ENCODE measurements around the gene KCTD11. TPM values are rescaled to one million over a fixed set of nuclear protein-coding genes. Genes with fewer than 3 reads are reported as not detected.

The KCTD11 gene
- total RNA-seq, 4 donors from 2014 or later, result 6.6 to 20.4 (median 18.7) TPM

- no peaks in the 10 kb centered on the region for H3K27me3 ChIP-seq
- H3K27ac ChIP-seq, result peak within 1 kb of the TSS; percentile 72 to 93 (median 92)
- peak; percentile 86 to 89 for DNase-seq
- 1 to 5% methylated on average over 12 to 15 of the region's 71 CpGs for WGBS, 2 donors
- H3K36me3 ChIP-seq, result peaks cover 0 to 5% of the 10 kb centered on the region in 2 donors
- H3K4me1 ChIP-seq, result peaks cover 11 to 18% of the 10 kb centered on the region in 2 donors
- H3K9me3 ChIP-seq, result no peaks in the 10 kb centered on the region
- peak within 1 kb of the TSS; percentile 65 to 79 (median 67) for H3K4me3 ChIP-seq (replicated peaks in 1 of 3)
- peak in 1 of 2 donors; percentile 91 for TF ChIP-seq POLR2A (IDR thresholded peaks at IDR 0.05)
- peak in 5 of 6 experiments; percentile 20 to 46 (median 41) for TF ChIP-seq CTCF (IDR thresholded peaks at IDR 0.05)
- intact Hi-C loops (cut with DNase I), result no loop called here
Measured at GRCh38 chr17:7394452-7395191, 42.7 kb downstream of the KCTD11 start, which contains the start of gene PLSCR3. Gene PLSCR3, minus strand, starts transcription at chr17:7394525. Its CDS starts 415 bp downstream, at chr17:7394110.

GRCh38 chr17:7396147-7396546 lies 44.2 kb downstream of the KCTD11 start:
- intact Hi-C loops (cut with DNase I), result no loop called here
- H3K27ac ChIP-seq, result no peak overlapping the region
- WGBS, 2 donors, result 90 to 98% methylated on average over 4 of the region's 4 CpGs
- no peak overlapping the region for H3K4me3 ChIP-seq (replicated peaks in 1 of 3)
- no peaks in the 10 kb centered on the region for H3K9me3 ChIP-seq
- no peaks in the 10 kb centered on the region for H3K36me3 ChIP-seq
- TF ChIP-seq POLR2A (IDR thresholded peaks at IDR 0.05) (no peak), CTCF (IDR thresholded peaks at IDR 0.05) (no peak)
- H3K27me3 ChIP-seq, result no peaks in the 10 kb centered on the region
- DNase-seq, result no peak
- peaks cover 11 to 18% of the 10 kb centered on the region in 2 donors for H3K4me1 ChIP-seq

- H3K4me3 ChIP-seq (replicated peaks in 1 of 3), result no peak overlapping the region
- no peak for TF ChIP-seq CTCF (IDR thresholded peaks at IDR 0.05)
- no peak for TF ChIP-seq POLR2A (IDR thresholded peaks at IDR 0.05)
- intact Hi-C loops (cut with DNase I), result no loop called here
- H3K36me3 ChIP-seq, result no peaks in the 10 kb centered on the region
- H3K27me3 ChIP-seq, result no peaks in the 10 kb centered on the region
- no peaks in the 10 kb centered on the region for H3K9me3 ChIP-seq
- peaks cover 16 to 22% of the 10 kb centered on the region in 2 donors for H3K4me1 ChIP-seq
- no peak overlapping the region for H3K27ac ChIP-seq
- 82 to 87% methylated on average over 2 of the region's 2 CpGs for WGBS, 2 donors
- DNase-seq, result no peak
Measured at GRCh38 chr17:7398612-7399011, 46.6 kb downstream of the KCTD11 start.

GRCh38 chr17:7403043-7403726 lies 51.2 kb downstream of the KCTD11 start:
- intact Hi-C loops (cut with DNase I), result no loop called here
- Histone ChIP-seq H3K4me1 (peaks cover 9 to 19% of the 10 kb centered on the region in 2 donors), H3K27ac (peak overlapping the region; percentile 81 to 84 (median 81)), H3K4me3 (replicated peaks in 1 of 3) (peak overlapping the region in 2 of 3 donors; percentile 59 to 64), H3K9me3 (no peaks in the 10 kb centered on the region), H3K36me3 (no peaks in the 10 kb centered on the region), H3K27me3 (no peaks in the 10 kb centered on the region)
- WGBS, 2 donors, result 11 to 15% methylated on average over 14 to 16 of the region's 16 CpGs
- TF ChIP-seq CTCF (IDR thresholded peaks at IDR 0.05) (no peak), POLR2A (IDR thresholded peaks at IDR 0.05) (no peak)
- no peak for DNase-seq

GRCh38 chr17:7403727-7403976 lies 51.7 kb downstream of the KCTD11 start:
- peak overlapping the region; percentile 81 to 84 (median 81) for H3K27ac ChIP-seq
- WGBS, 2 donors, result 0% methylated on average over 4 to 11 of the region's 13 CpGs
- no peaks in the 10 kb centered on the region for H3K27me3 ChIP-seq
- no peaks in the 10 kb centered on the region for H3K36me3 ChIP-seq
- no peak for TF ChIP-seq POLR2A (IDR thresholded peaks at IDR 0.05)
- TF ChIP-seq CTCF (IDR thresholded peaks at IDR 0.05), result no peak
- H3K4me1 ChIP-seq, result peaks cover 9 to 19% of the 10 kb centered on the region in 2 donors
- no peak for DNase-seq
- H3K9me3 ChIP-seq, result no peaks in the 10 kb centered on the region
- intact Hi-C loops (cut with DNase I), result no loop called here
- H3K4me3 ChIP-seq (replicated peaks in 1 of 3), result peak overlapping the region in 2 of 3 donors; percentile 59 to 64

Data from thyroid gland (tissue), 4 donors.